PC-3 (cell line): ENCODE measurements around the gene PLEKHB2. TPM values are rescaled to one million over a fixed set of nuclear protein-coding genes. Genes with fewer than 3 reads are reported as not detected.

Experiments used
- ATAC-seq: fragments of 200-7000 bp; cut with Tn5 transposase; 2 replicates; pipeline ENCODE4 v1.9.1; 2020; ENCODE audit warnings: mild to moderate bottlenecking, moderate library complexity
- BruUV-seq: library from RNA; stranded (reverse); fragments of 400-500 nt; replicated peaks from 2 replicates; lab custom pipeline; 2021; lab: Mats Ljungman, UMichigan
- CTCF ChIA-PET: fragments of 300-600 bp; sonication (Branson Sonifier 250); formaldehyde crosslinking; loops from one replicate; lab custom pipeline; 2022; ENCODE audit warnings: antibody characterized with exemption; lab: Charles Lee
- POLR2A ChIA-PET: fragments of 300-600 bp; sonication (Branson Sonifier 250); formaldehyde crosslinking; loops from one replicate; lab custom pipeline; 2022; ENCODE audit warnings: antibody characterized with exemption; ENCODE audit not compliant: unreplicated experiment; lab: Charles Lee
- DNase-seq: peaks from one replicate; pipeline ENCODE4 v3.0.0-alpha.2; 2015
- H2AFZ ChIP-seq: fragments of 300-600 bp; sonication (generic); 2 replicates; pipeline ENCODE4 v1.6.0; 2016; ENCODE audit warnings: antibody characterized with exemption, low read length
- H3F3A ChIP-seq: fragments of 300-600 bp; sonication (generic); one replicate; pipeline ENCODE4 v1.6.0; 2017; ENCODE audit warnings: antibody characterized with exemption, low read length, control low read depth, mild to moderate bottlenecking; ENCODE audit not compliant: unreplicated experiment
- H3K27ac ChIP-seq: fragments of 300-600 bp; sonication (generic); 2 replicates; pipeline ENCODE4 v1.5.1; 2016; ENCODE audit warnings: mild to moderate bottlenecking, low read length
- H3K27me3 ChIP-seq: fragments of 300-600 bp; sonication (generic); 2 replicates; pipeline ENCODE4 v1.6.1; 2016; ENCODE audit warnings: low read length, mixed read lengths
- H3K36me3 ChIP-seq: fragments of 300-600 bp; sonication (generic); 2 replicates; pipeline ENCODE4 v1.6.1; 2016; ENCODE audit warnings: low read depth, mixed run types, low read length, mixed read lengths
- H3K4me1 ChIP-seq: fragments of 300-600 bp; sonication (generic); 2 replicates; pipeline ENCODE4 v1.5.1; 2016; ENCODE audit warnings: low read length; ENCODE audit not compliant: insufficient read depth
- H3K4me2 ChIP-seq: fragments of 300-600 bp; sonication (generic); 2 replicates; pipeline ENCODE4 v1.6.0; 2016; ENCODE audit warnings: low read length
- H3K4me3 ChIP-seq: fragments of 300-600 bp; sonication (generic); 2 replicates; pipeline ENCODE4 v1.5.1; 2016; ENCODE audit warnings: mild to moderate bottlenecking, low read length, mixed read lengths
- H3K79me2 ChIP-seq: fragments of 300-600 bp; sonication (generic); 2 replicates; pipeline ENCODE4 v1.6.1; 2017; ENCODE audit warnings: low read length, mixed read lengths
- H3K9ac ChIP-seq: fragments of 300-600 bp; sonication (generic); 2 replicates; pipeline ENCODE4 v1.6.0; 2016; ENCODE audit warnings: mild to moderate bottlenecking, low read length
- H3K9me2 ChIP-seq: fragments of 300-600 bp; sonication (generic); replicated peaks from 2 replicates; pipeline ENCODE4 v1.6.1; 2016; ENCODE audit warnings: mixed run types, low read length, mixed read lengths
- H3K9me3 ChIP-seq: fragments of 300-600 bp; sonication (generic); 2 replicates; pipeline ENCODE4 v1.6.1; 2016; ENCODE audit warnings: low read length, mixed read lengths
- H4K20me1 ChIP-seq: fragments of 300-600 bp; sonication (generic); 2 replicates; pipeline ENCODE4 v1.6.1; 2016; ENCODE audit warnings: low read length, mixed read lengths
- CTCF ChIP-seq: fragments of 300-600 bp; sonication (generic); conservative IDR thresholded peaks from 2 replicates; pipeline ENCODE4 v1.5.1; 2017; ENCODE audit warnings: antibody characterized with exemption, low read depth, mild to moderate bottlenecking, low read length
- EZH2 ChIP-seq: fragments of 300-600 bp; sonication (generic); IDR thresholded peaks from one replicate; pipeline ENCODE4 v1.6.1; 2017; ENCODE audit warnings: antibody characterized with exemption, mild to moderate bottlenecking, low read length; ENCODE audit not compliant: unreplicated experiment
- EZH2phosphoT487 ChIP-seq: fragments of 300-600 bp; sonication (generic); IDR thresholded peaks from 2 replicates; pipeline ENCODE4 v1.6.1; 2018; ENCODE audit warnings: mild to moderate bottlenecking, antibody characterized with exemption, low read length, borderline replicate concordance
- intact Hi-C: fragments of 100-400 bp; cut with micrococcal nuclease; formaldehyde crosslinking; loops from 2 replicates; pipeline ENCODE4 v1.9.0; 2023
- total RNA-seq: library from RNA; depleted of rRNA; stranded (reverse); fragments of >200 nt; gene quantifications from 2 replicates; pipeline ENCODE4 v1.2.3, GENCODE V29; 2014

Gene PLEKHB2
- total RNA-seq, 1 experiment from 2014 or later, result 64.5 TPM

- H4K20me1 ChIP-seq, result peaks cover 3% of the 10 kb centered on the region; the same call in 1 of the 2 replicates
Observed at GRCh38 chr2:131063501-131064283, 41.4 kb upstream of the PLEKHB2 start.

DNA sequence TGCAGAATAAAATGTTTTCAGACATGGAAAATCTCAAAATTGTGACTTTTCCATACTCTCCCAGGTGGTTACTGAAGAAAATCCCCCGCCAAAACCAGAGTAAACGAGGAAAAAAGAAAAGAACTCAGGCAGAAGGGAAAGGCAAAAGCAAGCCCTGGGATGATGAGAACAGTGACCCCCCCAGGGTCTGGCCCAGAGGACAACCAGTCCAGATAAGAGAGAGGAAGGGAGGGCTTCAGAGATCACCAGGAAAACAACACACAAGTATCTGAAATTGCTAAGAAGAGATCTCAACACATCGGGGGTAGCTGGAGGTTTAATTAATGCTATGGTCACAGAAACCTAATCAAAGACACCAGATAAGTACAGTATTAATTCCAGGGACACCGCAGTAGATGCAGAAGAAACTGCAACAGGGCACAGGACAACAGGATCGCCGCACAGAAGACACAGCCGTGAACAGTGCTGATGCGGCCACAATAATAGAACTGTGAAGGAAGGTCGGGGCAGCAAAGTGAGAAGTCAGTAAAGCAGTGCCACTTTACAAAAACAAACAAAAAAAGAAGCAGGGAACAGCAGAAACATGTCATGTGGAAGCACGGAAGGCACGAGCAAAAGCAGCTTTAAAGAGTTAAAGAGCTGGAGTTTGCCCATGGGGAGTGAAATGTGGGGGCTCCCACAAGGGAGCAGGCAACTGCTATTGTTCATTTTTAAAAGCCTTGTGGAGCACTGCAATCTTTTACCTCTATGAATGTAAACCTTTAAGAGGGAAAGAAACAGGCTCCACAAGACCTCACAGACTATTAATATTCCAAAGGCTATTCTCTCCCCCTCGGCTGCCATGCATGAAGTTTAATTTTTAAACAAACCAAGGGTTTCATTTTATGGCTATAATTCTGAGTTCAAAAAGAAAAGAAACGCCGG is 40.3 kb upstream of the PLEKHB2 start:
- H3K27ac ChIP-seq, result no peak overlapping the region
- H3K9me2 ChIP-seq, result no peaks in the 10 kb centered on the region
- H3K27me3 ChIP-seq, result no peaks in the 10 kb centered on the region
- intact Hi-C loops, result no loop called here
- peaks cover 3% of the 10 kb centered on the region; the same call in 1 of the 2 replicates for H4K20me1 ChIP-seq
- peaks cover 93% of the 10 kb centered on the region for H3K79me2 ChIP-seq
- no peak overlapping the region for H3K4me3 ChIP-seq
- no peak for DNase-seq
- peaks cover 37% of the 10 kb centered on the region for H3K36me3 ChIP-seq
- no peak for ATAC-seq
- TF ChIP-seq CTCF, result no peak
- TF ChIP-seq EZH2phosphoT487, result no peak
- no peak for TF ChIP-seq EZH2
- POLR2A ChIA-PET, result no interaction called here
- H3K4me2 ChIP-seq, result no peak overlapping the region
- CTCF ChIA-PET, result interaction anchor here (0.6 kb wide), 1 partner anchor 14 kb away, joined by 4 read pairs; no protein-coding TSS in a partner anchor
- no peak overlapping the region for H2AFZ ChIP-seq
- H3K4me1 ChIP-seq, result no peaks in the 10 kb centered on the region
- no peaks in the 10 kb centered on the region for H3F3A ChIP-seq
- no TSS peak for BruUV-seq
- H3K9me3 ChIP-seq, result no peaks in the 10 kb centered on the region
- H3K9ac ChIP-seq, result no peak overlapping the region

More at GRCh38 chr2:131063501-131064283, 41.4 kb upstream of the PLEKHB2 start:
- Histone ChIP-seq H3K27me3 (no peaks in the 10 kb centered on the region), H3K9ac (no peak overlapping the region), H3K4me1 (no peaks in the 10 kb centered on the region), H3K9me3 (no peaks in the 10 kb centered on the region), H3K36me3 (peaks cover 33% of the 10 kb centered on the region), H3K79me2 (peaks cover 95% of the 10 kb centered on the region), H3F3A (no peaks in the 10 kb centered on the region), H3K9me2 (no peaks in the 10 kb centered on the region), H3K4me2 (no peak overlapping the region), H3K27ac (no peak overlapping the region), H2AFZ (no peak overlapping the region), H3K4me3 (no peak overlapping the region)
- ATAC-seq (no peak), DNase-seq (no peak)
- no TSS peak for BruUV-seq
- no peak for TF ChIP-seq EZH2phosphoT487
- TF ChIP-seq EZH2, result no peak
- no peak for TF ChIP-seq CTCF
- POLR2A ChIA-PET, result no interaction called here
- intact Hi-C loops, result no loop called here
- CTCF ChIA-PET, result no interaction called here
